ENCODE measurements around the gene PHGDH. TPM values are rescaled to one million over a fixed set of nuclear protein-coding genes. Genes with fewer than 3 reads are reported as not detected.

PHGDH gene
- total and polyA plus RNA-seq, 2 of the 13 experiments (the other 11 are each of a cell fraction or from before 2014, with no cell fraction given), result 95.8 to 133 TPM

- TF ChIP-seq HDAC6 (IDR thresholded peaks at IDR 0.05; ENCODE audit: low read depth, low read length) (no peak), SNAPC5 (CRISPR knock-in tag; IDR thresholded peaks at IDR 0.05; ENCODE audit: borderline replicate concordance) (no peak), ZNF383 (CRISPR knock-in tag; IDR thresholded peaks at IDR 0.05; ENCODE audit: borderline replicate concordance) (no peak), DPF2 (CRISPR knock-in tag; IDR thresholded peaks at IDR 0.05; ENCODE audit: borderline replicate concordance, low read depth) (no peak), AGO2 (optimal IDR thresholded peaks at IDR 0.05; ENCODE audit: low read depth, low read length) (no peak), EED (CRISPR knock-in tag; IDR thresholded peaks at IDR 0.05) (no peak), ZFY (CRISPR knock-in tag; IDR thresholded peaks at IDR 0.05) (no peak), THAP11 (CRISPR knock-in tag; IDR thresholded peaks at IDR 0.05) (no peak), ZNF530 (CRISPR knock-in tag; IDR thresholded peaks at IDR 0.05; ENCODE audit: low read depth) (no peak), DBP (CRISPR knock-in tag; IDR thresholded peaks at IDR 0.05; ENCODE audit: not compliant biosample characterization) (no peak), ZNF557 (CRISPR knock-in tag; IDR thresholded peaks at IDR 0.05) (no peak), NR2F1 (CRISPR knock-in tag; IDR thresholded peaks at IDR 0.05) (no peak), ZXDC (CRISPR knock-in tag; IDR thresholded peaks at IDR 0.05) (no peak), ZNF496 (CRISPR knock-in tag; IDR thresholded peaks at IDR 0.05; ENCODE audit: insufficient replicate concordance) (no peak), SOX13 (IDR thresholded peaks at IDR 0.05) (no peak), SOX13 (CRISPR knock-in tag; conservative IDR thresholded peaks at IDR 0.05 in 1 of 2, IDR thresholded peaks at IDR 0.05 in 1 of 2) (no peak), ZNF691 (CRISPR knock-in tag; IDR thresholded peaks at IDR 0.05; ENCODE audit: borderline replicate concordance, low read depth) (0 out of 2 replicates have a peak, but pooled peaks have one; percentile 32), ZNF644 (CRISPR knock-in tag; IDR thresholded peaks at IDR 0.05; ENCODE audit: low read depth) (0 out of 2 replicates have a peak, but pooled peaks have one; percentile 8), KLF13 (CRISPR knock-in tag; IDR thresholded peaks at IDR 0.05) (no peak), SKI (IDR thresholded peaks at IDR 0.05; ENCODE audit: partially characterized antibody) (no peak), ZSCAN22 (CRISPR knock-in tag; IDR thresholded peaks at IDR 0.05) (no peak), ZNF839 (CRISPR knock-in tag; IDR thresholded peaks at IDR 0.05; ENCODE audit: borderline replicate concordance) (no peak), GRHL1 (CRISPR knock-in tag; conservative IDR thresholded peaks at IDR 0.05) (no peak), SAP130 (CRISPR knock-in tag; IDR thresholded peaks at IDR 0.05; ENCODE audit: low read depth) (no peak)
Observed at GRCh38 chr1:119713039-119713748, 1.5 kb downstream of the PHGDH start (continued).

All from HepG2 (cell line).